Fibroblast of lung (primary cell): ENCODE results near the gene EPHB1. TPM values are rescaled to one million over a fixed set of nuclear protein-coding genes. Genes with fewer than 3 reads are reported as not detected.

Source experiments
- DNase-seq, 2 donors: peaks; one replicate each; pipeline versions ENCODE4 v3.0.0 to v3.0.0-alpha.2; 2010; ENCODE audit warnings: low read depth in 2 of 2
- H2AFZ ChIP-seq: 2 replicates; pipeline ENCODE4 v1.5.1; 2012; ENCODE audit warnings: low read length, control low read depth, inconsistent platforms
- H3K27ac ChIP-seq: 2 replicates; pipeline ENCODE4 v1.5.1; 2011; ENCODE audit warnings: low read length, control low read depth; ENCODE audit not compliant: insufficient read depth
- H3K27me3 ChIP-seq: 2 replicates; pipeline ENCODE4 v1.5.1; 2011; ENCODE audit warnings: mild to moderate bottlenecking, low read length; ENCODE audit not compliant: control insufficient read depth, insufficient read depth
- H3K36me3 ChIP-seq: 2 replicates; pipeline ENCODE4 v1.5.1; 2011; ENCODE audit warnings: low read length; ENCODE audit not compliant: control insufficient read depth, insufficient read depth
- H3K4me1 ChIP-seq: 2 replicates; pipeline ENCODE4 v1.5.1; 2011; ENCODE audit warnings: low read length; ENCODE audit not compliant: control insufficient read depth, insufficient read depth; ENCODE audit errors: extremely low read depth
- H3K4me2 ChIP-seq: 2 replicates; pipeline ENCODE4 v1.5.1; 2011; ENCODE audit warnings: low read length, control low read depth; ENCODE audit not compliant: insufficient read depth; ENCODE audit errors: extremely low read depth
- H3K4me3 ChIP-seq, 4 experiments: fragments of 200-600 bp in 1 of 4; sonication (generic) in 1 of 4; replicated peaks in 1 of 4; 2 replicates each; pipeline ENCODE4 v1.5.1; 2011 to 2016; ENCODE audit warnings: low read length in 4 of 4, low read depth in 3 of 4, mild to moderate bottlenecking in 3 of 4, control low read depth in 2 of 4, inconsistent platforms in 1 of 4, mixed read lengths in 1 of 4; ENCODE audit not compliant: insufficient read depth in 1 of 4; ENCODE audit errors: control extremely low read depth in 1 of 4
- H3K79me2 ChIP-seq: 2 replicates; pipeline ENCODE4 v1.5.1; 2012; ENCODE audit warnings: mild to moderate bottlenecking, low read length, inconsistent platforms; ENCODE audit not compliant: control insufficient read depth, insufficient read depth
- H3K9ac ChIP-seq: 2 replicates; pipeline ENCODE4 v1.5.1; 2011; ENCODE audit warnings: mild to moderate bottlenecking, low read length, control low read depth; ENCODE audit not compliant: insufficient read depth
- H3K9me3 ChIP-seq: 2 replicates; pipeline ENCODE4 v1.5.1; 2012; ENCODE audit warnings: low read depth, low read length; ENCODE audit not compliant: control insufficient read depth, insufficient read depth
- H4K20me1 ChIP-seq: 2 replicates; pipeline ENCODE4 v1.5.1; 2011; ENCODE audit warnings: low read length; ENCODE audit not compliant: control insufficient read depth, insufficient read depth; ENCODE audit errors: extremely low read depth
- CTCF ChIP-seq, 2 donors: IDR thresholded peaks in 1 of 2; conservative IDR thresholded peaks in 1 of 2; 1 replicate in 1 of 2; 2 replicates in 1 of 2; pipeline ENCODE4 v1.5.1; 2011 to 2012; ENCODE audit warnings: low read length in 2 of 2, control low read depth in 1 of 2, inconsistent platforms in 1 of 2, low read depth in 1 of 2, mild to moderate bottlenecking in 1 of 2
- EZH2 ChIP-seq: IDR thresholded peaks from 2 replicates; pipeline ENCODE4 v1.5.1; 2012; ENCODE audit warnings: low read length, control low read depth, mild to moderate bottlenecking; ENCODE audit errors: missing control alignments
- polyA plus RNA-seq, 2 donors: library from polyadenylated mRNA; depleted of rRNA in 1 of 2; stranded (reverse) in 1 of 2; unstranded in 1 of 2; fragments of >200 nt; gene quantifications; 2 replicates each; pipeline ENCODE4 v1.2.1, GENCODE V29; 2011 to 2012; ENCODE audit warnings: missing spikeins in 1 of 2
- total RNA-seq: library from RNA; depleted of rRNA; stranded (reverse); fragments of >200 nt; gene quantifications from 2 replicates; pipeline ENCODE4 v1.2.1, GENCODE V29; 2014

Gene EPHB1
- total and polyA plus RNA-seq, 2 donors (not counting 1 experiment from before 2014, with no cell fraction given): 0.14 to 0.50 TPM

DNA sequence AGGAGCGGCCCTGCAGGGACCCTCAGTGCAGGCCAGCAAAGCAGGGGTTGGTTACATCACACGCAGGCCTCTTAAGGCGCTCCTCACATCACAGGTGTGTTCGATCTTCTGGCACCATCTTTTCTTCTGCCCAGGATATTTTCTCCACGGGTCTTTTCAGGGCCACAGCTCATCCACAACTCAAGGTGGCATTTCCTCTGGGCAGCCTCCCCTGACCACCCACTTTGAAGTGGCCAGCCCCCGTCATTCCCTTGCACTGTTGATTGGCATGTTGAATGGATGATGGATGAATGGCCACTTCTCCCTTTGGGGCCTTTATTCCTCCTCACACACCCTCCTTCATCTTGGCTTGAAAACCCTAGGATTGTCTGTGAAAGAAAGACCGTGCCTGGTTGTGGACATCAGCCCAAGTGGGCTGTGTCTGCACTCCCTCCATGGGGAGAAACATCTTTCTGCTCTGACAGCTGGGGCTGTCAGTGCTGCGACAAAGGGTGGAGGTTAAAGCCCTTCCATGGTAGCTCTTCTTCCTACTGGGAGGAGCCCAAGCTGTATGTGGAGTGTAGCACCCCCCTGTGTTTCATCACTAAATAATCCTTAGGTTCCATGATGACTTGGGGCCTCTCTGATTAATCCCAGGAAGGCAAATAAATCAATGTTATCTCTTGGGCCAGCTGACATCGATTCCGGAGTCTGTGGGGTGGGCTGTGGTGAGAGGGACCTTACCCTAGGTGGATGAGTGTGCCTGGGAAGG is 102.5 kb downstream of the EPHB1 start:
- no peaks in the 10 kb centered on the region for H3K79me2 ChIP-seq
- H3K9me3 ChIP-seq: no peaks in the 10 kb centered on the region
- no peak overlapping the region for H2AFZ ChIP-seq
- DNase-seq: no peak
- H4K20me1 ChIP-seq: no peaks in the 10 kb centered on the region
- no peaks in the 10 kb centered on the region for H3K36me3 ChIP-seq
- H3K4me1 ChIP-seq: no peaks in the 10 kb centered on the region
- no peak overlapping the region for H3K27ac ChIP-seq
- H3K9ac ChIP-seq: no peak overlapping the region
- TF ChIP-seq EZH2: no peak
- no peak for TF ChIP-seq CTCF (conservative IDR thresholded peaks at IDR 0.05 in 1 of 2, IDR thresholded peaks at IDR 0.05 in 1 of 2; ENCODE audit: low read depth in 1 of 2, low read length in 2 of 2)
- no peak overlapping the region for H3K4me3 ChIP-seq
- no peak overlapping the region for H3K4me2 ChIP-seq
- no peaks in the 10 kb centered on the region for H3K27me3 ChIP-seq

- no peaks in the 10 kb centered on the region for H3K4me1 ChIP-seq
- no peak for DNase-seq
- no peaks in the 10 kb centered on the region for H3K36me3 ChIP-seq
- no peak overlapping the region for H2AFZ ChIP-seq
- no peak overlapping the region for H3K27ac ChIP-seq
- H3K9ac ChIP-seq: no peak overlapping the region
- H3K27me3 ChIP-seq: no peaks in the 10 kb centered on the region
- no peak overlapping the region for H3K4me2 ChIP-seq
- no peak for TF ChIP-seq EZH2
- TF ChIP-seq CTCF (conservative IDR thresholded peaks at IDR 0.05 in 1 of 2, IDR thresholded peaks at IDR 0.05 in 1 of 2; ENCODE audit: low read depth in 1 of 2, low read length in 2 of 2): no peak
- H3K9me3 ChIP-seq: no peaks in the 10 kb centered on the region
- H3K4me3 ChIP-seq: no peak overlapping the region
- no peaks in the 10 kb centered on the region for H3K79me2 ChIP-seq
- H4K20me1 ChIP-seq: no peaks in the 10 kb centered on the region
Observed at GRCh38 chr3:134898181-134898754, 103.2 kb downstream of the EPHB1 start.

DNA sequence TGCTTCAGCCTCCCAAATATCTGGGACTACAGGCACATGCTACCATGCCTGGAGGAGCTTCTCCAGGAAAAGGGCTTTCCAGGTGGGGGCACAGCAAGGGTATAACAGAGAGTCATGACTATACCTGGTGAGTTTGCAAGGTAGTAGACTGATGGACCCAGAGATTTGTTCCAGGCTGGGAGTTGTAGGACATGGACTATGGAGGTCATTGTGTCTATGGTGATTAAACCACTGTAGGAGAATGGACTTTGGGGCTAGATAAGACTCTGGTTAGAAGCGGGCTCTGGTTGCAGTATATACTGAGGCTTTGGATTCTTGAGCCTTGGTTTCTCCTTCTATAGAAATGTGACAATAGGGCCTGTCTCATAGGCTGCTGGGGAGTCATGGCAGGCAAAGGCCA is 104.7 kb downstream of the EPHB1 start:
- TF ChIP-seq EZH2: no peak
- no peak for TF ChIP-seq CTCF (conservative IDR thresholded peaks at IDR 0.05 in 1 of 2, IDR thresholded peaks at IDR 0.05 in 1 of 2; ENCODE audit: low read depth in 1 of 2, low read length in 2 of 2)
- no peak overlapping the region for H3K4me2 ChIP-seq
- no peak overlapping the region for H2AFZ ChIP-seq
- H3K9ac ChIP-seq: no peak overlapping the region
- H3K36me3 ChIP-seq: no peaks in the 10 kb centered on the region
- no peaks in the 10 kb centered on the region for H3K4me1 ChIP-seq
- no peaks in the 10 kb centered on the region for H3K27me3 ChIP-seq
- no peaks in the 10 kb centered on the region for H3K9me3 ChIP-seq
- H3K79me2 ChIP-seq: no peaks in the 10 kb centered on the region
- no peak overlapping the region for H3K27ac ChIP-seq
- no peak overlapping the region for H3K4me3 ChIP-seq
- no peaks in the 10 kb centered on the region for H4K20me1 ChIP-seq
- DNase-seq: no peak
